Fibroblast of skin of left biceps (primary cell): ENCODE results near the gene ACCS.

ENCODE experiments used
- DNase-seq, 2 experiments: peaks; one replicate each; pipeline ENCODE4 v3.0.0-alpha.2; 2013; ENCODE audit warnings: low read depth in 2 of 2

Gene ACCS

GRCh38 chr11:44133335-44133946, 67.4 kb downstream of the ACCS start:
- DNase-seq: peak in 1 of 2 experiments; percentile 12
